ENCODE results near the gene ZNF750.

DNA sequence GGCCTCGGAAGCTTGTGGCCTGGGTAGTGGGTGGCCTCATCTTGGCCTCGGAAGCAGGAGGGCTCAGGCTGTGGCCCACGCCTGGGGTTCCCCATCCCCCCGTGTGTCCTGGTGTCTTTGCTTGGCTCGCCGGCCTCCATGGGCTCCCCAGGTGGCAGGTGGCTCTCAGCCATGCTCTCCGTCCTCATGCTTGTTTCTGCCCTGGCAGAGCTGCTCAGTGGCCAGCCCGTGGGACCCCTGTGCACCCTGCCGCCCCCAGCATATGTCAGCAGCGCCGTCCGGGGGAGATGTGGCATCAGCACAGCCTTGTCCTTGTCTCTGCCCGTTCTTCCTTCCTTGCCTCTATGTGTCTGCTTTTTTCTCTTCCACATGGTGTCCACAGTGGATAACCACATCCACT lies 49.4 kb downstream of the ZNF750 start:
- TF ChIP-seq POLR2A (IDR thresholded peaks at IDR 0.05), result no peak
- TF ChIP-seq, protein P1, sequence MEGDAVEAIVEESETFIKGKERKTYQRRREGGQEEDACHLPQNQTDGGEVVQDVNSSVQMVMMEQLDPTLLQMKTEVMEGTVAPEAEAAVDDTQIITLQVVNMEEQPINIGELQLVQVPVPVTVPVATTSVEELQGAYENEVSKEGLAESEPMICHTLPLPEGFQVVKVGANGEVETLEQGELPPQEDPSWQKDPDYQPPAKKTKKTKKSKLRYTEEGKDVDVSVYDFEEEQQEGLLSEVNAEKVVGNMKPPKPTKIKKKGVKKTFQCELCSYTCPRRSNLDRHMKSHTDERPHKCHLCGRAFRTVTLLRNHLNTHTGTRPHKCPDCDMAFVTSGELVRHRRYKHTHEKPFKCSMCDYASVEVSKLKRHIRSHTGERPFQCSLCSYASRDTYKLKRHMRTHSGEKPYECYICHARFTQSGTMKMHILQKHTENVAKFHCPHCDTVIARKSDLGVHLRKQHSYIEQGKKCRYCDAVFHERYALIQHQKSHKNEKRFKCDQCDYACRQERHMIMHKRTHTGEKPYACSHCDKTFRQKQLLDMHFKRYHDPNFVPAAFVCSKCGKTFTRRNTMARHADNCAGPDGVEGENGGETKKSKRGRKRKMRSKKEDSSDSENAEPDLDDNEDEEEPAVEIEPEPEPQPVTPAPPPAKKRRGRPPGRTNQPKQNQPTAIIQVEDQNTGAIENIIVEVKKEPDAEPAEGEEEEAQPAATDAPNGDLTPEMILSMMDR (IDR thresholded peaks at IDR 0.05), result no peak
- no peak for TF ChIP-seq POLR2AphosphoS5 (IDR thresholded peaks at IDR 0.05)
- TF ChIP-seq EP300 (IDR thresholded peaks at IDR 0.05; ENCODE audit: low read depth), result no peak

Measured in transverse colon (tissue), 4 donors.